Mucosa of descending colon (tissue), 3 donors: Measurements from ENCODE around the gene SETSIP. TPM values are rescaled to one million over a fixed set of nuclear protein-coding genes. Genes with fewer than 3 reads are reported as not detected.

Experiments used
- ATAC-seq: fragments of 200-7000 bp; cut with Tn5 transposase; one replicate; pipeline ENCODE4 v1.9.1; 2020; ENCODE audit warnings: mild to moderate bottlenecking, moderate library complexity
- DNase-seq, 3 donors: peaks; one replicate each; pipeline ENCODE4 v3.0.0-alpha.2; 2020
- H3K36me3 ChIP-seq: fragments of 200-600 bp; one replicate; pipeline ENCODE4 v1.8.0; 2021; ENCODE audit warnings: low read depth, mild to moderate bottlenecking
- H3K4me1 ChIP-seq: fragments of 200-600 bp; one replicate; pipeline ENCODE4 v1.8.0; 2021; ENCODE audit warnings: low read depth, mild to moderate bottlenecking
- H3K4me3 ChIP-seq: fragments of 200-600 bp; one replicate; pipeline ENCODE4 v1.8.0; 2021; ENCODE audit warnings: mild to moderate bottlenecking
- H3K9me3 ChIP-seq: fragments of 200-600 bp; one replicate; pipeline ENCODE4 v1.8.0; 2021; ENCODE audit warnings: mild to moderate bottlenecking
- CTCF ChIP-seq: fragments of 200-600 bp; IDR thresholded peaks from one replicate; pipeline ENCODE4 v1.8.0; 2022; ENCODE audit warnings: antibody characterized with exemption, mild to moderate bottlenecking
- intact Hi-C, 2 donors: fragments of 100-400 bp; cut with DNase I in 1 of 2; cut with micrococcal nuclease in 1 of 2; formaldehyde crosslinking; loops; one replicate each; pipeline versions ENCODE4 v1.11.0 to v1.11.1; 2022; cut with DNase I, micrococcal nuclease
- long read RNA-seq, 2 donors: library from polyadenylated mRNA; unstranded; transcript quantifications; one replicate each; pipeline ENCODE4 v2.0.0, GENCODE V29; 2019 to 2021
- total RNA-seq, 3 donors: library from RNA; stranded (reverse); fragmentation: NEBNext Ultra II Directional in 2 of 3; extraction: Animal tissue kit (Norgen Biotek cat#: 25700) in 2 of 3; gene quantifications; one replicate each; pipeline versions ENCODE4 v1.2.1 to v1.2.4, GENCODE V29; 2021 to 2023
- donor health status: DM: no; HTN: no; CAD: no; lungs with moderate emphysema.
- donor health status: DM: no; HTN: no; CAD: no.
- donor health status: DM: no; HTN: yes; CAD: no.

SETSIP gene
- not detected for total RNA-seq
- long read RNA-seq, donor 1: 0 reads
- long read RNA-seq, donor 2: 0 reads

DNA sequence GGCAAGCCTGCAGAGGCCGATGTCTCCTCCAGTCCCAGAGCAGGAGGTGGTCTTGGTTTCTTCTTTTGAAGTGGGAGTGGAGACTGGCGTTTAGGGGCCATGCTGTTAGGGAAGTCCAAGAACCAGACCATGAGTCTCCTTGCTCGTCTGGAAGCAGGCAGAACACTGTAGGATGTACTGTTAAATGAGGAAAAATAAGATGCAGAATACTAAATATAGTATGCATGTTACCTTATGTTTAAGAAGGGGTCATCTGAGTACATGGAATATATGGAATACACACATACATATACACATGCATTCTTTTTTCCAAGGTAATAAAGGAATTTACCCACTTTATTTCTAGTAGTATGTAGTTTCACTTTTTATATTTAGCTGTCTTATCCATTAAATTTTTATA, at the start of gene SETSIP:
TSS of gene SETSIP (minus strand) at position 101 of the 400 bp plus-strand sequence. CDS start at position 101, 0 bp downstream.
- DNase-seq (no peak), ATAC-seq (no peak)
- H3K4me1 ChIP-seq: no peaks in the 10 kb centered on the region
- H3K36me3 ChIP-seq: no peaks in the 10 kb centered on the region
- H3K9me3 ChIP-seq: no peaks in the 10 kb centered on the region
- intact Hi-C loops: no loop called here
- no peak within 1 kb of the TSS for H3K4me3 ChIP-seq
- TF ChIP-seq CTCF: no peak

DNA sequence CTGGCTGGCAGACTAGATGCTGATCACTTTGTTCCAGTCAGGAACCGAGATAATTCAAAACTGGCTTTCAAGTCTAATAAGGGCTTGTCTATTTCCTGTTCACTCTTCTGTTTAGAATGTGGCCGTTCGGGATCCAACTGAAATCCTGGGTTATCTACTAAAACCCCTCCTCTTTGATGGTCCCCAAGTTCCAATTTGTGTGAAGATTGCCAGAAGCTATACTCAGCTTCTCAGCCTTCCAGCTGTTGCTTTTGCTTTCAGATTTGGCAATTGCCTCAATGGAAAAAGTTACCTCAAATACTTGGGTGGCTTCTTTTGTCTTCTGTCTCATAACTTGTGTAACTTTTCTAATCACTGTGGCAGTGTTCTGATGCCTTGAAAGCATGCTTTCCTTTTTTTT, 48.7 kb upstream of the SETSIP start:
- ATAC-seq (no peak), DNase-seq (no peak)
- Histone ChIP-seq H3K36me3 (no peaks in the 10 kb centered on the region), H3K4me1 (no peaks in the 10 kb centered on the region), H3K4me3 (no peak overlapping the region), H3K9me3 (no peaks in the 10 kb centered on the region)
- TF ChIP-seq CTCF: no peak
- intact Hi-C loops: no loop called here

DNA sequence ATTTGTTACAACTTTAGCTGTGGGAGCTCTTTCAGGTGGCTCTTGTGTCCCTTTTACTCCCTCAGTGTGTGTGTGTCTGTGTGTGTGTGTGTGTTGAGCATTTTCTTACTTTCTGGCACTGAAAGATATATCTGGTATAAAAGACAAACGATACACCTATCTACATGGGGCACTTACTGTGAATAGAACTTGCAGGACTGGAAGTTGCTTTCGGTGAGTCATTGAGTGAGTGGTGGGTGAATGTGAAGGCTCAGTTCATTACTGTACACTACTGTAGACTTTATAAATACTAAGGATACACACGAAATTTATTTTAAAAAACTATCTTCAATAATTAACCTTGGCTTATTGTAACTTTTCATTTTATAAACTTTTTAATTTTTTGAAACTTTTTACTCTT, 43.6 kb upstream of the SETSIP start:
- no peaks in the 10 kb centered on the region for H3K9me3 ChIP-seq
- intact Hi-C loops: no loop called here
- H3K4me1 ChIP-seq: no peaks in the 10 kb centered on the region
- ATAC-seq: no peak
- no peak overlapping the region for H3K4me3 ChIP-seq
- H3K36me3 ChIP-seq: no peaks in the 10 kb centered on the region
- no peak for DNase-seq
- TF ChIP-seq CTCF: no peak

DNA sequence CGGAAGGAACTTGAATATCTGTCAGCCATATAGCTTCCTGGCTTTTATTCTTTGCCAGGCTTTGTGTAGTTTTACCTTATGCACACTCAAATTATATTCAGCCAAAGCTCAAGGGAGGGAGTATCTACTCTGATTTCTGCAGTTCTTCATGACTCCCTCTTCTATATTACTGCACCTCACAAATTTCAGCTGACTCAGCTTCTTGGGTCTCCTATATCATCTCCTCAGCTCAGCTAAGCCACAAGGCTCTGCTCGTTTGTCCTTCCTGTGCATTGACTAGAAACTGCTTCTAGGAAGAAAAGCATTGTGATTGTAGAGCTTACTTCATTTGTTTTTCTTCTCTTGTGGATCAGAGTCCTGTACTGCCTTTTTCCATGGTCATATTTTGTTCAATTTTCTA, 42.3 kb upstream of the SETSIP start:
- no peak for DNase-seq
- H3K36me3 ChIP-seq: no peaks in the 10 kb centered on the region
- H3K4me3 ChIP-seq: no peak overlapping the region
- intact Hi-C loops: no loop called here
- no peak for ATAC-seq
- no peak for TF ChIP-seq CTCF
- no peaks in the 10 kb centered on the region for H3K9me3 ChIP-seq
- H3K4me1 ChIP-seq: no peaks in the 10 kb centered on the region

DNA sequence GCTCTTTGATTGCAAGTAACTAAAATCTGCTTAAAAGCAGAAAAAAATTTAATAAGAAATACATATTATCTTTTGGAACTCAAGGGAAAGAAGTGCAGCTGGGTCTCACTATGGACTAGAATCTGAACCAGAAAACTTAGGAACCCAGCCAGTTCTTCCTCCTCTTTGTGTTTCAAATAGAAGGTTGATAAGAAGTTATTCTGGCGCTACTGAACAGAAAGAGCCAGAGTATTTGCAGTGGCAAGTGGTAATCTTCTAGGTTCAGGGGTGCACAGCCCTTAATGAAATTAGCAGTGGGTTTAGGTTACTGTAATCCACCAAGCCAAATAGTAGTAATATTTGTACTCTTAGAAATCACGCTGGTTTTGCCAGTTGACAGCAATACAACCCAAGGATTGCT, 33.4 kb upstream of the SETSIP start:
- intact Hi-C loops: no loop called here
- no peak for TF ChIP-seq CTCF
- Histone ChIP-seq H3K9me3 (no peaks in the 10 kb centered on the region), H3K4me1 (no peaks in the 10 kb centered on the region), H3K4me3 (no peak overlapping the region), H3K36me3 (no peaks in the 10 kb centered on the region)
- ATAC-seq (no peak), DNase-seq (no peak)

- Histone ChIP-seq H3K36me3 (no peaks in the 10 kb centered on the region), H3K9me3 (no peaks in the 10 kb centered on the region), H3K4me3 (no peak overlapping the region), H3K4me1 (no peaks in the 10 kb centered on the region)
- TF ChIP-seq CTCF: no peak
- intact Hi-C loops: no loop called here
- ATAC-seq (no peak), DNase-seq (no peak)
Measured at GRCh38 chr1:92105546-92106081, 30.4 kb upstream of the SETSIP start.
